HG03354 (cell line): ENCODE measurements around the gene DDX3Y.

Experiments used
- ATAC-seq: cut with Tn5 transposase; IDR thresholded peaks from one replicate; pipeline ENCODE4 v1.9.1; 2021; ENCODE audit warnings: mild to moderate bottlenecking; ENCODE audit not compliant: unreplicated experiment, poor library complexity, severe bottlenecking

The DDX3Y gene

GRCh38 chrY:12904618-12905516 is at the start of gene DDX3Y:
Gene DDX3Y (plus strand): TSS chrY:12904868. CDS start chrY:12904937, 69 bp downstream.
- no peak for ATAC-seq

GRCh38 chrY:12855791-12856275 is 48.8 kb upstream of the DDX3Y start:
- no peak for ATAC-seq

DNA sequence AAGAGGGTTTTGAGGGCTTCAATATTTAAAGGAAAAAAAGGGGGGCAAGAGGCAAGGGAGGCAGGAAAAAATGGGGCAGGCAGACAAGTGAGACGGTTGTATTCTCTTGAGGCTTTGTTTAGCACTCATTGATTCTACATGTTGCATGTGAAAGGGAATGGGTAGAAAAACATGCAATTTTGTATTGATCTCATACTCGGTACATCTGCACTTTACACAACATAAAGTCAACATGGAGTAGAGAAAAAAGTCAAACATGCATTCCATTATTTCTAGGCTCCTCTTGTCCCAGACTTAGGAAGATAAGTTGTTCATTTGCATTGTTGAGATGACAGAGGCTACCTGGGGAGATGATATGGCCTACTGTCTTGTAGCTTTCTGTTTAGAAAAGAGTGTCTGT is 36.7 kb upstream of the DDX3Y start:
- ATAC-seq, result no peak

GRCh38 chrY:12896973-12897372 is 7.7 kb upstream of the DDX3Y start:
- ATAC-seq, result no peak

GRCh38 chrY:12898604-12899003 is 6.1 kb upstream of the DDX3Y start:
- no peak for ATAC-seq

GRCh38 chrY:12905517-12905872 is 827 bp downstream of the DDX3Y start:
- ATAC-seq, result no peak

GRCh38 chrY:12905895-12906294 is 1.2 kb downstream of the DDX3Y start:
- no peak for ATAC-seq

- no peak for ATAC-seq
Observed at GRCh38 chrY:12913541-12913940, 8.9 kb downstream of the DDX3Y start.

DNA sequence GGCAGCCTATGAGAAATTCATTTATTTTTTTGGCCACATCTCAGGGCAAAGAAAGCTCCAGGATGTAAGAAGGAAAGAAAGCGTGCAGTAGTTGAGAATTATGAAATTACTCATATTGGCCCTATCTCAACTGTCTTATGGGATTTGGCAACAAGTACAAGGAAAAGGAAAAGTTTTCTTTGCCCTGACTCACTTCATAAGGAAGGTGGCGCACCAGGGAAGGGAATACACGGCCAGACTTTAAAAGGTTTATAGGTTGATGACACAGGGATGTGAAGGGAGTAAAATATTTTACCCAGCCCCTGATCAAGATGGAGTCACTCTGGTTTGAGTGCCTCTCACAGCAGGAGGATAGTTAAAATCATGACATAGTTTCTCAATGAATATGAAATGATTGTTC is 23.4 kb downstream of the DDX3Y start:
- no peak for ATAC-seq

- no peak for ATAC-seq
Observed at GRCh38 chrY:12941725-12942687, 37.3 kb downstream of the DDX3Y start.
